ENCODE measurements around the gene DCST2.

The DCST2 gene

DNA sequence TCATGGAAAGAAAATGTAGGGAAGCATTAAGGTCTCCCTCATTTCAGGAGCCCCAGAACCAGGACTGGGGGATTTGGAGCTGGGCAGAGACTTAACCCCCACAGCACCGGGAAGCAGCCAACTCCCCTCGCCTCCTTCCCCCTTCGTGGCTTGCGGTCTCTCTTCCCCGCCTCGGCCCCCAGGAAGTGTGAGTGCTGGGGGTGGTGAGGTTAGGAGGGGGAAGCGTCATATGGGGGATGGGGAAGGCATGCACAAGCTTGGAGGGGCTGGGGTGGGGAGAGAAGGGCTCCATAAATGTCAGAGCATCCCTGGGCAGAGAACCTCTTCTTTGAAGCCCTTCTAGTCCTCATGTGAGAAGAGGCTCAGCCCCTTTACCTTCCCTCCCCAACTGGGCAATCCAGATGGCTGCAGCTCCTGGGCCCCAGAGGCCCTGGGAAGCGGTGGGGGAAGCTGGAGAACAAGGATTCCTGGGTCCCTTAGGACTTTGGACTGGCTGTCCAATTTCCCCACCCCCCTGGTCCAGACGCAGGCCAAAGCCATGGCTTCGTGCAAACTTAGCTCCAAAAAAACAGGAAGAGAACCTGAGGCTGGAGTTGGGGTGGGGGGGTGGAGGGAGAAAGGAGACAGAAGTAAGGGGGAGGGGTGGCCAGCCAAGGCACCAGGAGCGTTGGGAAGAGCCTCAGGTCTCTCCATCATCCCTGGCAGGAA lies 23.2 kb downstream of the DCST2 start:
- DNase-seq (ENCODE audit: low read depth), result no peak

DNA sequence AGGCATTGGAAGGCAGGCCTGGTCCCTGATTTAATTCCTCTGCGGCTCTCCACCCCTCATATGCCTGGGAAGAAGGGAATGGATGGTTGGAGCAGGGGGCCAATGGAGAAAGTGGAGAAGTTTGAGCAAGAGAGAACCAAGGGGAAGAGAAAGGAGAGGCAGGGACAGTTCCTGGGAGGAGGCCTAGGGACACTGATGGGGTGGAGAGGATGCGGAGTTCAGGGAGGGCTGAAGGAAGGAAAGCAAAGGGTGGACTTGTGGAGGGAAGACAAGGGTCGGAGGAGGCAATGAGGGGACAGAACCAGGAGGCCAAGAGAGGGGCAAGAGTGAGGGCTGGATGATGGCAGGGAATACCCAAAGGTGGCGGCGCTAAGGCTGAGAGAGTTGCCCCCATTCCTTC lies 23.8 kb downstream of the DCST2 start:
- no peak for DNase-seq (ENCODE audit: low read depth)

DNA sequence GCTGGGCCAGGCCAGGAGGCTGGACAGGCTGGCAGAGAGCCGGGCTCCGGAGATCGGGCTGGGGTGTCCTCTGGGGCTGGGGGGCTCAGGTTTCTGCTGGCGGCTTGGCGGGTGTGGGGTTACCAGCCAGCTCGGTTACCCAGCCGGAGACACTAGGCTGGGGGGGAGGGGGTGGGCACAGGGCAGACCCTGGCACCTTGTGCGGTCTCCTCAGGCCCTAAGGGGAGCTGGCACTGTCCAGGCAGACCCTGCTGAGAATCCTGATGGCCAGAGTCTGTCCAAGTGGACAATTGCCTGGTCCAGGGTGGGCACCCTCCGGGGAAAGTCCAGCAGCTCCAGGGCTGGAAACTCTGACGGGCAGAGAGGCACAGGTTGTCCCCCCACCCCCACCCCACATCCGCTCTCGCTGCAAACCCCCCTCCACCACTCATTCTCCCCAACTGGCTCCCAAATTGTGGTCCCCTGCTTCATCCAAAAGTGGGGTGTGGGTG lies 24.3 kb downstream of the DCST2 start:
- DNase-seq (ENCODE audit: low read depth), result no peak

DNA sequence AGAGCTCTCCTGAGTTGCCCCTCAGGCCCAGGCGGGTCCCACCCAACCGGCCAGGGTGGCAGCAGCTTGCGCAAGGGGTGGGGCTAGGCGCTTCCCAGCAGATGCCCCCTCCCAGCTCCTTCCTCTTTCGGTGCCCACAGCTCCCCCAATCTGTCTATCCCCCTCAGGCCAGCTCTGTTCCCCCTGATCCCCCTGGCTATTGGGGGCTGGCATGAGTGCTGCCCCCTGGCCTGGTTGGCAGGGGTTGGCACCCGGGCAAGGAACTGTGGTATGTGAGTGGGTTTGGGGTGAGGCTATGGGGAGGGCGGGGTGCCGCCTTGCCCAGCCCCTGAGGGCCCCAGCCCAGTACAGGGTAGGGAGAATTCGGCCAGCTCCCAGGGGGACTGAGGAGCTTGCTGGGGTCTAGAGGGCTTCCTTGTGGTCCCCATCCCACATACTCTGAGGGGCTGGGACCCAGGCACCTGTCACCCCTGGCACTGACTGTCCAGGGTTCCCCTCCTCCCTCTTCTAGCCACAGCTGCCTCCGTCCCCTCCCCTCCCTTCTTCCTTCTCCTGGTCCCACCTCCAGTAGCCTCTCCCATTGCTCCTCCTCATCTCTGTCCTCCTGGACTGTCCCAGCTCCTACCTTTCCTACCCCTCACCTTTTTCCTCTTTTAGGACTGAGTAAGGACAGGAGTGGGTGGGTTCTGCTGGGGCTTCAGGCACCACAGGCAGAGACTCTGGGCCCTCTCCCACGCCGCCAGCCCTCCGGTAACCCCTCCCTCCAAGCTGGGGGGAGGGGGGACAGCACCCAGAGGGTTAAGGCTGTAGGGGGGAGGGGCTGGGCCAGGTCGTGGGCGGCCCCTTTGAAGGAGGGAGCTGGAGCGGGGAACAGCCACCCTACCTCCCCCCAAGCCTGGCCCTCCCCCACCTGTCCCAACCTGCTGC lies 25.3 kb downstream of the DCST2 start:
- DNase-seq (ENCODE audit: low read depth), result no peak

DNA sequence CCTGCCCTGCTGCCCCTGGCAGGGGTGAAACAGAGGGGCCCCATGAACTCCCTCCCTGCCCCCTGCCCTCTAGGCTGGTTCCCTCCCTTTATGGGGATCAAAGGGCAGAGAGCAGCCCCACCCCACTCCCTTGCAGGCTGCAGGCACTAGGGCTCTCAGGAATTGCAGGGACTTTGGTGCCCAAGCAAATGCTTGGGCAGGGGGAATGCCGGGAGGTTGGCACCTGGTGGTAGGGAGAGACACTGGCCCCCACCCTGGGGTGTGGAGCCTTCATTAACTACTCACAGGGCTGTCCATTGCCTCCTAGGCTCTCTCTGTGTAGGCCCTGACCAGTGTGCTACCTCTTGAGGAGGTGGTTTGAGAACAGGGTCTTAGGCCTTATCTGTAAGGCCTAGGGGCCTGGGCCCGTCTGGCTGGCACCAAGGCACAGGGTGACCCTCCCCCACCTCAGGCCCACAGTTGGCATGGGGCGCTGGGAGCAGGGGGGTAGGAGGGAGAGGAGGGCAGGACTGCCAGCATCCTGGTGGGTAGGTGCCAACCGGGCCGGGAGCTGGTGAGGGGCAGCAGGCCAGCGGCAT lies 26.2 kb downstream of the DCST2 start:
- no peak for DNase-seq (ENCODE audit: low read depth)

DNA sequence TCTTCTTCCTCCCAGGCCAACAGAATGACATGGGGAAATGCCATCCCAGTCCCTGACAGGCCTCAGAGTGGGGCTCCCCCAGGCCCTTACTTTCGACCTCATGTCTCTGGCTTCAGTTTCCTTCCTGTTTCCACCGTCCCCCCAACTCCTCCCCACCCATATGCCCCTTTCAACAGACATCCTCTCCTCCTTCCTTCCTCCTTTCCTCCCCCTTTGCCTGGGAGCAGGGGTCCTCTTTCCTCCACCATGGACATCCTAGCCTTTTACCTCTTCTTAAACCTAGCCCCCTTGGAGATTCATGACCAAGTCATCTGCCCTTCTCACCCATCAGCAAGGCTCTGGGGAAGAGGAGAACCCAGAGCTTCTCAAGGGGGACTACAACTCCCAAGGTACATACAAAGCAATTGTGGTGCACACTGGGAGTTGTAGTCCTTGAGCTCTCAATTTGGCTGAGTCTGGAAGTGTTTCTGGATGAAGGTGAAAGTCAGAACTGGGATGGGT lies 26.9 kb downstream of the DCST2 start:
- no peak for DNase-seq (ENCODE audit: low read depth)

DNA sequence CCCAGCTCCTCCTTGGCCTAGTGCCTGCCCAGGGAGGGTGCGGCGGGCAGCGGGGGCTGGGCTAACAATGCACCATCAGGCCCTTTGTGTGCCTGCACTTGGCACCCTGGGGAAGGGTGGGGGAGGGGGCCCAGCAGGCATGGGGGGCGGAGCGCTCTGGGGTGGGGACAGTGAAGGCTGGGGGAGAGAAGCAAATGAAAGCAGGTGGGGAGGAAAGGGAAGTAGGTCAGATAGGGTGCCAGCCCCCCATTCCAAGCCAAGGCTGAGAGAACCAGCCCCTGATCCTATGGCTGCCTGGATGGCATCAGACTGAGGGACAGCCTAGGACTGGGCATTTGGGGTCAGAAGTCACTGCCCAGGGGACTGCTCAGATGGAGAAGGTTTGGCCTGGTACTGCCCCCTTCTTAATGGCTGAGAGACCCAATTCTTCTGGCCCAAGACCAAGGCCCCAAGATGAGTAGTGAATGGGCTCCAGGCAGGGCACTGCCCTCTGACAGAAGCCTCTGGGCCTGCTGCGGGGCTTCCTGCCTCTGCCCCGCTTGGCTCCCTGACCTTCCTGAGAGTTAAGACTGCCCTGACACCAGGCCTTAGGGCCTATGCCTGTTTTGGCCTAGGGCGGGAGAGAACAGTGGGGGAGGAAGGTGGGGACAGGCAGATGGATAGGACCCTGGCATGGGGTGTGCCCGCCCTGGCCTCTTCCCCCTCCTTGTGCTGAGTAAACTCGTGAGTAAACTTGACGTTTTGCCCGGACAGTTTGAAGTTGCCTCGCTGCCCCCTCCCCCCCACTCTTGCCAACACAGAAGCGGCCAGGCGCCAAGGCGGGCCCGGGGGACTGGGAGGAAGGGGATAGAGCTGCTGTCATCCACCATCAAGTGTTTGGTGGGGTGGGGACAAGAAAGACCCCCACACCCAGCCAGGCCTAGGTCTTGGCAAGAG lies 28.2 kb downstream of the DCST2 start:
- no peak for DNase-seq (ENCODE audit: low read depth)

DNA sequence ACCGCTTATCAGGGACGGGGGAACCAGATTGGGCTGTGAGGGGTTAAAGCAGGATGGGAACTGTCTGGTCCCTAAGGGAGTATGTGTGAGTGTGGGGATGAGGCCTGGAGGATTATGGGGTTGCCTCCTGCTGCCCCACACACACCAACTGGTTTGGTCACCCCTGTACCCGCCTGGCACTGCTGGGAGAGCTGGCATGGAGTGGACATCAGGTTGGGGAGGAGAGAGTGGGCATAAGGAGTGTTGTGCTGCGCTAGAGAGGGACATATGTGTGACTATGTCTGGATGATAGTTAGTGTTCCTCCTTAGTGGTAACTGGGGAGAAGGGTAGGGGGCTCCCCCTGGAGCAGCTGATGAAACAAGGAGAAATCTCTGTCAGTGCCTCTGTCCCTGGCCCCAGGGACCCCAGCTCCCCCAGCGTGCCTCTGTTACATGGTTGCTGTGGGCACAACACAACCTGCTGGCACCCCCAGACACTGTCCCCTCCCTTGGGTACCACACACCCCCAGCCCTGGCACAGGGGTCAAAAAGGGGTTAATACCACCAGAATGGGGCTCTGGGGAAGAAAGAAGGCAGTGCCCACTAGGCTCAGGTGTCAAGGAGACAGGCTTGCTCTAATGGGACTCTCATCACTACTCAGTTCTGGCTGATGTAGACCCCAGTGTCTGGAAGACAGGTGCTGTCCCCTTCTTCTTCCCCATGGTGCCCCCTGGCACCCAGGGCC lies 29.1 kb downstream of the DCST2 start:
- DNase-seq (ENCODE audit: low read depth), result no peak

DNA sequence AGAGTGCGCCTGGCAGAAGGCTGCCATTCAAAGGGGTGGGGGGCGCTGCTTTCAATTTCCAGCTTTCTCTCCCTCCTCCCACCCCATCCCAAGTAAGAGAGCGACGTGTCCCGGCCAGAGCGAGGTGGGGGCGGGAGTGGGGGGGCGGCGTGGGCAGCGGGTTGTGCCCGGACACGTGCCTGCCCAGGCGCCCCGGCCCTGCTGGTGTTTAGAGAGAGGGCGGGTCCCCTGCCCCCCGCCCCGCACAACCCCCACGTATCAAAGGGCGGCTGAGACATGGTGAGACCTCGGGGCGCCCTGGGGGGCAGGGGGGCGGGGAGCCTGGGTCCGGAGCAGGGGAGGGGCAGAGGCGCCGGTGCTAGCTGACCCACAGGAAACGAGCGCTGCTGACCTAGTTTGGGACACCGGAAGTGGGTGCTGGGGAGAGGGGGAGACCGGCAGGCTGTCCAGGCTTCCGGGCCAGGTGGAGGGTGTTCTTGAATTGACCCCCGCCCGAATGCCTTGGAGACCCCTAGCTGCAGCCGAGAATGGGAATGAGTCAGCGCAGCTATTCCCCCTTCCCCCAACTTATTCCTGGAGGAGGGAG lies 29.7 kb downstream of the DCST2 start:
- DNase-seq (ENCODE audit: low read depth), result no peak

DNA sequence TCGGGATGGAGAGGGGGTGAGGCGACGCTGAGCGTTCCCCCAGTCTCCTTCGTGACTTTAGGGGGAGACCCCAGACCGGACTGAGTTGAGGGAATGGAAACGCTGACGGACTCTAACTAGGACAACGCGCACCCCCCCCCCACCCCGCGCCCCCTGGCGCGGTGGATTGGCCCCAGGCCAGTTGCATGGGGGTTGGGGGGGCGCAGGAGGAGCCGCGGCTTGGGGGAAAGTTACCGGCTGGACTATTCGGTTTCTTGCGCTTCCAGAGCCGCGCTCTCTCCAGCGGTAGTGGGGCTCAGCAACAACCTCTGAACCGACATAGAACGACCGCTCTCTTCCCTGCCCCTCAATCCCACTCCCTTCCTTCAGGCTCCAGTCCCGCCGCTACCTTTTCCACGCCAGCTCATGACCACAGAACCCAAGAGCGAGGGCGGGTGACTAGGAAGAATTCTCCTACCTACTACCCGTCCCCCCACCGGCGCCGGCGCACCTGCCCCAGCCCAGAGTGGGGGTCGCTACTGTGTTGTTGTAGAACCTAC lies 30.3 kb downstream of the DCST2 start:
- no peak for DNase-seq (ENCODE audit: low read depth)

DNA sequence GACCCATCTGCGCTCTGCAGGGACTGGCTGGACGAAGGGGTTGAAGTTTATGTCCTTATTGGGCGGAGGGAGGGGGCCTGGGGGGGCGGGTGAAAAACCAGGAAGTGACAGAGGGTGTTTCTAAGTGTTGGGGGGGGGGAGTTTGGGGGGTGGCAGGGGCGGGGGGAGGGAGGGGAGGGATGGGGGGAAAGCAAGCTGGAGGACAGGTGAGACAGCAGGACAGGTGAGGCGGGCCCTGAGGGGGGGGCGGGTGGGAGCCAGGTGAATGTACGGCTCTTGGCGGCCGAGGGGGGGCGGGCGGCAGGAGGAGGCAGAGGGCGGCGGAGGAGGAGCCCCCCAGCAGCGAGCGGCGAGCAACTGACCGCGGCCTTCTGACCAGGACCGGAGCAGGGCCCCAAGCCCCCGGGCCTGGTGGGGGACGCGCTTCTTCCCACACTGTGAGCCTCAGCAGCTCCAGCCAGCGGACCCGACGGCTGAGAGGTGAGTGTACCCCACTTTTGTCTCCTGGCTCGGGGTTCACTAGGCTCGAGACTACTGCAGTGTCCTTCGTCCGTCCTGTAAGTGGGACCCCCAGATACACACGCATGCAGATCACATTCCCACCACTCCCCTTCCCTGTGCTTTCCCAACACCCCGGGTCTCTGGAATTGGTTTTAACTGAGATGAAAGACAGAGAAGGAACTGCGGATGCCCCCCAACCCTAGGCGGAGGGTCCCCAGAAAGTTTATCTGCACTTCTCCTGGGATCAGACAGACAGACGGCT lies 30.9 kb downstream of the DCST2 start, which contains the start of gene ZBTB7B:
TSS of gene ZBTB7B (plus strand) at position 339 of the 763 bp plus-strand sequence. CDS start 11,859 bp downstream, outside the sequence.
- DNase-seq (ENCODE audit: low read depth), result no peak

DNA sequence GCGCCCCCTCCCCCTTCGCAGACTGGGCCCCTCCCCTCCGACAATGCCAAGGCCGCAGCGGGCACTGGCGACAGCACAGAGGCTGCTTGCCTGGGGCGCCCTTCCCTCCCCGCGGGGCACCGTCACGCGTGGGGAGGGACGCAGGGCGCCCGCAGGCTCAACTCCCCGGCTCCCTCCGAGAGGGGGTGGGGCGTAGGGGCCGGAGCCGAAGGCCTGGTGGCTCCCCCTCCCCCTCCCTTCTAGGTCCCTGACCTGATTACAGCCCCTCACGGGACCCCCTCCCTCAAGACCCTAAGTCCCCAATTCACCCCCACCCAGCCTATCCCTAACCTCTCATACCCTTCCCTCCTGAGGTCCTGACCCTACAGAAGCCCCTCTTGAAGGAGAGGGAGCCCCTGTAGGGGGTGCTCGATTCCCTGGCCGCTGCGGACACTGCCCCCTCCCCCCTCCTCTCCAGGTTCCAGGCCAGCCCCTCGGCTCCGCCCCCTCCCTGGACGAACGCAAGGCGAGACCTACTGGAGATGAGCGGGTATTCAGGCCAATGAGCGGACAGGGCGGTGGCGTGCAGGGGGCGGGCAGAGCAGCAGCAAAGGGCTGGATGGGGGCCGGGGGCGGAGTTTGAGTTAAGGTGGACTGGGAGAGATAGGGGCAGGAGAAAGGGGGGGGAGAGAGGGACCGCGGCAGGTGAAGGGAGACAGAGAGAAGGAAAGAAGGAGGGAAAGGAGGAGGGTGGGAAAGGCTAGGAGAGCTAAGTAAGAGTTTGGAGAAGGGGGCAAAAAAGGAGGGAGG lies 31.7 kb downstream of the DCST2 start:
- DNase-seq (ENCODE audit: low read depth), result peak; percentile 97

DNA sequence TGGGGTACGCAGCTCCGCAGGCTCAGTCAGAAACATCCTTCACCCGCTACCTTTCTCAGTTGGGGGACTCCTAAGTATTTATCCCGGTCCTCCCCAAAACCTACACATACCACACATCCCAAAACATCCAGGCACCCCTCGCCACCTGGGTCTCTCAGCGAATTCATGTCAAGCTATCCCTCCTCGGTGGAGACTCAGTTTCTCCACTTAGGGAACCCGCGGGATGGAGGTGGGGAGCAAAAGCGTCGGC lies 32.2 kb downstream of the DCST2 start:
- no peak for DNase-seq (ENCODE audit: low read depth)

DNA sequence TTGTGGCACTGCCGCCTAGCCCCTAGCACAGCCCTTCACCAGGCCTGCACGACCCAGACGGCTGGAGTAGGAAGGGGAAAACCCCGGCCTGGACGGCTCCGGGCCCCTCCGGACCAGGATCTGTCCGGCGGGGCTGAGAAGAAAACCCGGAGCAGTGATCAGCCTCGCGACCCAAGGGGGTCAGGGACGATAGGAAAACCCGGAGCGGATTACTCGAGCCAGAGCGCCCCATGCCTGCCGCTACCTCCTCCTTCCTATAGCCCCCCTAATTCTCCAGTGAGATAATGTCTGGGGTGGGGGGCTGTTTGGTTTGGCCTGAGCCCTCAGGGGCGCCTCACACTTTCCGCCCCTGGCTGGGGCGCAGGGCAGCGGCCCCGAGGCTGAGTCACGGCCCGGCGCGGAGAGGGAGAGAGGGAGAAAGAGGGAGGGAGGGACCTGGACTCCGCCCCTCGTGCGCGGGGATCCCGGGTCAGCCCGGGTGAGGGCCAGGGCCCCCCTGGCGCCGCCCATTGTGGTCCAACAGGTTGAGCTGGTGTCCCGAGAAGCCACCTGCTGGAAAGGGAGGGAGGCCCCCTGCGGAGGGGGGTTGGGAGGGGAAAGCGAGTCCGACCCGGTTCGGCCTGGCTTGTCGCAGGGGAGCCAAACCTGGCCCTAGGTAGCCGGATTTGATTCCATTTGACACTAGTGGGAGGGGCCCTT lies 32.7 kb downstream of the DCST2 start:
- DNase-seq (ENCODE audit: low read depth), result peak; percentile 66

DNA sequence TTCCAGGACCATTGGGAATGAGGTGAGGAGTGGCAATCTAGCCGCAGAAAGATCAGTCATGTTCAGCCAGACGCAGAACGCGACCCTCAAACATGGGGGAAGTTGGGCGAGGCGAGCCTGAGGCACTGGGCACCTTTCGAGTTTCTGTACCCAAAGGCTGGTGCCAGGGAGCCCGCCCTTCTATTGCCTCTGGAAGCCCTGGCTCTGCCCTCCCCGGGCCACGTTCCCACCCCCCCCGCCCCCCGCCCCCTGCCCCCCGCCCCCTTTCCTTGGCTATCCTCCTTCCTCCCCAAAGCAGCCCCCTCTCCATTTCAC lies 33.2 kb downstream of the DCST2 start:
- DNase-seq (ENCODE audit: low read depth), result no peak

DNA sequence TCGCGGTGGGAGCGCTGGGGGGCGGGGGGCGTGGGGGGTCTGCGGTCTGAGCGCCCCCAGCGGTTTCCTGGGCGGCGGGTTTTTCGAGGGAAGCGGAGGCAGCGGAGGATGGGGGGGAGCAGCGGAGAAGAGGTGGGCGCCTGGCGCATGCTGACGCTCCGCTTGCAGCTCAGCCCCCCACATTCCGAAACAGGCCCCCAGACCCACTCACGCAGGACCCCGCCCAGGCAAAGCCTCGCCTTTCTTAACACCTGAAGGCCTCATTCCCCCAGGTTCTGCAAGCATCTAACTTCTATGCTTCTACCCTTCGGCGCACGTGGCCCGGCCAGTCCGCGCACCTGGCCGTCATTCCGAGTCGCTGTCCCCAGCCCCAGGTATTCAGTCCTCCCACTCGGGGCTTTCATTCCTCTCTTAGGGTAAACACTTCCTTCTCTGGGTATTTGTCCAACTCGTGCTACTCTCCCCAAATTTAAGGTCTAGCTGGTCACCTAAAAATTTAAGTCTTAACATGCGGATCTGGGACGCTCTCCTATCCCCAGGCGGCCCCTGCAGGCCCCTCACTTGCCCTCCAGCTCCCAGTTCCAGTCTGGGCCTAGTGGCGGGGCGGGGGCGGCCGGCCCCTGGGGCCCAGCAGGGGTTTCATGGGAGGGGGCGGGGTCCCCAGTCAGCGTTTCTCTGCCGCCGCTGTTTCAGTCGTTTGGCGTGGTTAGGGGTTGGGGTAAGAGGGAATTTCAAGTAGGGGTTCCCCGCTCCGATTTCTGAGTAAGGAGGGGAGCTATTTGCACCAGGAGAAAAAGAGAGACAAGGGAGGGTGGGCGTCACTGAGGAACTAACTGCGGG lies 33.8 kb downstream of the DCST2 start:
- DNase-seq (ENCODE audit: low read depth), result no peak

DNA sequence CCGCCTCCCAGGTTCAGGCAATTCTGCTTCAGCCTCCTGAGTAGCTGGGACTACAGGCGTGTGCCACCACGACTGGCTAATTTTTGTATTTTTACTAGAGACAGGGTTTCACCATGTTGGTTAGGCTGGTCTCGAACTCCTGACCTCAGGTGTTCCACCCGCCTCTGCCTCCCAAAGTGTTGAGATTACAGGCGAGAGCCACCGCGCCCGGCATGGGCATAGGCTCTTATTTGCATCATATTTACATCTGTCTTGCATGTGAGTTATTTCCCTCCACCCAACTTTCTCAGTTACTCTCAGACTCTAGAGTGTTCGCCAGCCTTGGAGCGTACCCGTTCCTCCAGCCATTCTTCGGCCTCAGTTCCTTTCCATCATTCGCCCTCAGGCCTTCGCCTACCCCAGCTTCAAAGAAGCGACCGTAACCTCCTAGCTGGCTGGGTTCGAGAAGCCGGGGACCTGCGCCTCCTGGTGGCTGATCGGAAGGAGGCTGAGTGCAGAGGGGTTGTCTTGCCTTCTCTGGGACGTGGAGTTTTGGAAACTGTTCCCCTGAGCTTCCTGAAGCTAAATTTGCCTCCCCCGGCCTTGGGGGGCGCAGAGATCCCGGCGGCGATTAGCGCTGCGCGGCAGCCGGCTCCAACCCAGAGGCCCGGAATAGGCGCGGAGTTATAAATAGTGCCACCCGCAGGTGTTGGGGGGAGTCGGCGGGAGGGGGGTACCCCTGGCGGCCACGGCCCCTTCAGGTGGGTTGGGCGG lies 34.6 kb downstream of the DCST2 start:
- peak; percentile 39 for DNase-seq (ENCODE audit: low read depth)

All from activated gamma-delta T cell treated with anti-CD3 and anti-CD28 coated beads, Interleukin-2, amount 50 U/mL, for 16 hours (primary cell).